ENCODE data around the gene RNF168.
A peak's percentile ranks its signal among the peaks of the same experiment; 100 is the strongest.
"Not testable (repeated sequence)": the region's sequence is repeated elsewhere in the genome, so short reads cannot be mapped to it uniquely, and the experiment has no call there.

RNF168 gene, protein sequence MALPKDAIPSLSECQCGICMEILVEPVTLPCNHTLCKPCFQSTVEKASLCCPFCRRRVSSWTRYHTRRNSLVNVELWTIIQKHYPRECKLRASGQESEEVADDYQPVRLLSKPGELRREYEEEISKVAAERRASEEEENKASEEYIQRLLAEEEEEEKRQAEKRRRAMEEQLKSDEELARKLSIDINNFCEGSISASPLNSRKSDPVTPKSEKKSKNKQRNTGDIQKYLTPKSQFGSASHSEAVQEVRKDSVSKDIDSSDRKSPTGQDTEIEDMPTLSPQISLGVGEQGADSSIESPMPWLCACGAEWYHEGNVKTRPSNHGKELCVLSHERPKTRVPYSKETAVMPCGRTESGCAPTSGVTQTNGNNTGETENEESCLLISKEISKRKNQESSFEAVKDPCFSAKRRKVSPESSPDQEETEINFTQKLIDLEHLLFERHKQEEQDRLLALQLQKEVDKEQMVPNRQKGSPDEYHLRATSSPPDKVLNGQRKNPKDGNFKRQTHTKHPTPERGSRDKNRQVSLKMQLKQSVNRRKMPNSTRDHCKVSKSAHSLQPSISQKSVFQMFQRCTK

DNA sequence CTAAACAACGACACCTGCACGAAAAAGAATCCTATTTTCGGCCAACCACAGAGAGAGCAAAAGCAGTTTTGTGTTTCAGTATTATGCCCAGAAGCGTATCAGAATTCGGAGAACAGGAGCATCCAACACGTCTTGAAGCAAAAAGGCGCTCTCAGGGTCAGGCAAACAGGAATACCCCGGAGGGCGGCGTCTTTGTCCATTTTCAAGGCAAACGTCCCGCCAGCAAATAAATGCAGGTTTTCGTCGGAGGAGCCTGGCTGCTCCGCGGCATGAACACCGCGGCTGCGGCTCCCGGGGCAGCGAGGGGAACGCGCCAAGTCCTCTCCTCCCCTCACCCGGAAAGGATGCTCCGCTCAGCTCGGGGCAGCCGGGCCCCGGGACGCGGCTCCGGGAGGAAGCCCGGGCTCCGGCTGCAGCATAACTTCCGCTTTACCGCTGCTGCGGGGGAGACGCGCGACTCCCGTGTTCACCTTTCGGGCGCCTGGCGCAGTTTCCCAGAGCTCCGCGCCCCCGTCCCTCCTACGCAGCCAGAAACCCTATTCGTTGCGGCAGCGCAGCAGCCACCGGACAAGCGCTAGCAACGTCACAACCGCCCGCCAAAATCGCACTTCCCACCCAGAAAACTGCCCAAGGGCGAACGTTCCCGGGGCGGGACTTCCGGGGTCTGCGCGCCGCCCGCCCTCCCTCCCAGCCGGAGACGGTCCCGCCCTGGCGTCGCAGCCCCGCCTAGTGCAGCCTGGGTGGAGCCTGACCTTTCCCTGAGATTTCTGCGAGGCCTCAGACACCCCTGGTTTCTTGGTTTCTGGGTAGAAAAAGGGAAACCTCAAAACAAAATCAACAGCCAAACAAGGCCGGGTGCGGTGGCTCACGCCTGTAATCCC is at the start of gene RNF168:
Gene RNF168, minus strand, starts transcription at position 573 of the 881 bp plus-strand sequence. CDS start 595 bp downstream, outside the sequence.
- DNase-seq (ENCODE audit: low spot score): peak; percentile 93
- TF ChIP-seq, protein P1, sequence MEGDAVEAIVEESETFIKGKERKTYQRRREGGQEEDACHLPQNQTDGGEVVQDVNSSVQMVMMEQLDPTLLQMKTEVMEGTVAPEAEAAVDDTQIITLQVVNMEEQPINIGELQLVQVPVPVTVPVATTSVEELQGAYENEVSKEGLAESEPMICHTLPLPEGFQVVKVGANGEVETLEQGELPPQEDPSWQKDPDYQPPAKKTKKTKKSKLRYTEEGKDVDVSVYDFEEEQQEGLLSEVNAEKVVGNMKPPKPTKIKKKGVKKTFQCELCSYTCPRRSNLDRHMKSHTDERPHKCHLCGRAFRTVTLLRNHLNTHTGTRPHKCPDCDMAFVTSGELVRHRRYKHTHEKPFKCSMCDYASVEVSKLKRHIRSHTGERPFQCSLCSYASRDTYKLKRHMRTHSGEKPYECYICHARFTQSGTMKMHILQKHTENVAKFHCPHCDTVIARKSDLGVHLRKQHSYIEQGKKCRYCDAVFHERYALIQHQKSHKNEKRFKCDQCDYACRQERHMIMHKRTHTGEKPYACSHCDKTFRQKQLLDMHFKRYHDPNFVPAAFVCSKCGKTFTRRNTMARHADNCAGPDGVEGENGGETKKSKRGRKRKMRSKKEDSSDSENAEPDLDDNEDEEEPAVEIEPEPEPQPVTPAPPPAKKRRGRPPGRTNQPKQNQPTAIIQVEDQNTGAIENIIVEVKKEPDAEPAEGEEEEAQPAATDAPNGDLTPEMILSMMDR (IDR thresholded peaks at IDR 0.05; ENCODE audit: extremely low read depth, insufficient read depth, missing control alignments): no peak
- in situ Hi-C loops (cut with MboI; ENCODE audit: low pct_unique_long_range_greater_than_20kb, low sequenced_read_pairs, unreplicated experiment): no loop called here

DNA sequence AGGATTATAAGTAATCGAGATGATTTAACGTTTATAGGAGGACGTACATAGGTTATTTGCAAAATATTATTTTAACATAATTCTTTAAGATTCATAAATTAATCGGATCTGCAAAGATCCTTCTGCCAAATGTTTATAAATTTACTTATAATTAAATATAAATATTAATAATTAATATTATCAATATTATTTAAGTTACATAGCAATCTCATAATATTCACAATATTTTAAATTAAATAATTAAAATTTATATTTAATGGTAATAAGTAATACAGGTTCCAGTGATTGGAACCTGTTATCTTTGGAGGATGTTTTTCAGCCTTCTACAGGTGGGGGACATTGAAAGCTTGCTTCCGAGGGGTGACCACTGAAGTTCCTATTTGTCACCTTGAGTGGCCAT is 48.7 kb upstream of the RNF168 start:
- in situ Hi-C loops (cut with MboI; ENCODE audit: low pct_unique_long_range_greater_than_20kb, low sequenced_read_pairs, unreplicated experiment): no loop called here
- DNase-seq (ENCODE audit: low spot score): no peak
- TF ChIP-seq, protein P1 (IDR thresholded peaks at IDR 0.05; ENCODE audit: extremely low read depth, insufficient read depth, missing control alignments): no peak

DNA sequence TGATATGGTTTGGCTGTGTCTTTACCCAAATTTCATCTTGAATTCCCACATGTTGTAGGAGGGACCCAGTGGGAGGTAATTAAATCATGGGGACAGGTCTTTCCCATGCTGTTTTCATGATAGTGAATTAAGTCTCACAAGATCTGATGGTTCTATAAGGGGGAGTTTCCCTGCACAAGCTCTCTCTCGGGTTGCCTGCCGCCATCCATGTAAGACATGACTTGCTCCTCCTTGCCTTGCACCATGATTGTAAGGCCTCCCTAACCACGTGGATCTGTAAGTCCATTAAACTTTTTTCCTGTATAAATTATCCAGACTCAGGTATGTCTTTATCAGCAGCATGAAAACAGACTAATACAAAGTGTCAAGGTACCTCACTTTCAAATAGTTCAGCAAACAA is 46.6 kb upstream of the RNF168 start:
- in situ Hi-C loops (cut with MboI; ENCODE audit: low pct_unique_long_range_greater_than_20kb, low sequenced_read_pairs, unreplicated experiment); DNase-seq (ENCODE audit: low spot score): not testable (repeated sequence)

DNA sequence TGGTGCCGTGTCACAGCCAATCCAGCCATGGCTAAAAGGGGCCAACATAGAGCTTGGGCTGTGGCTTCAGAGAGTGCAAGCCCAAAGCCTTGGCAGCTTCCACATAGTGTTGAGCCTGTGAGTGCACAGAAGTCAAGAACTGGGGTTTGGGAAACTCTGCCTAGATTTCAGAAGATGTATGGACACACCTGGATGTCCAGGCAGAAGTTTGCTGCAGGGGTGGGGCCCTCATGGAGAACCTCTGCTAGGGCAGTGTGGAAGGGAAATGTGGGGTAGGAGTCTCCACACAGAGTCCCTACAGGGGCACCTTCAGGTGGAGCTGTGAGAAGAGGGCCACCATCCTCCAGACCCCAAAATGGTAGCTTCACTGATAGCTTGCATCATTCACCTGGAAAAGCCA is 45.7 kb upstream of the RNF168 start:
- DNase-seq (ENCODE audit: low spot score); in situ Hi-C loops (cut with MboI; ENCODE audit: low pct_unique_long_range_greater_than_20kb, low sequenced_read_pairs, unreplicated experiment): not testable (repeated sequence)

DNA sequence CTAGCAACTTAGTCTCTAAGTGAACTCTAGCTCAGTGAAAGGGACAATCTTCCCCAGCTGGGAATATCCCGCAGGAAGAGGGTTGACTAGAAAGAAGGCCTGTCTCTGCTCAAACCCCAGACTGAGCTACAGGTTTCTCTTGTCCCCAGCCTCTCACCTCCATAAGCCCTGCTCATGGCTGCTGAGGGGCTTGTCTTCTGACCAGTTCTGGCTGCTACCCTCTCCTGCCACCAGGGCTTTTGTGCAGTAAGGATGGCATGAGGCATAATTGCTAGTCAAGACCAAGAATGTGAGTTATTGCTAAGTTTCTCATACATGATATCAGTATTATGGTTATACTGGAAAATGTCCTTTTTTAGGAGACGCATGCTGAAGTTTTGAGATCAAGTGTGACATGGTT is 43.5 kb upstream of the RNF168 start:
- TF ChIP-seq, protein P1 (IDR thresholded peaks at IDR 0.05; ENCODE audit: extremely low read depth, insufficient read depth, missing control alignments): no peak
- in situ Hi-C loops (cut with MboI; ENCODE audit: low pct_unique_long_range_greater_than_20kb, low sequenced_read_pairs, unreplicated experiment): no loop called here
- DNase-seq (ENCODE audit: low spot score): no peak

DNA sequence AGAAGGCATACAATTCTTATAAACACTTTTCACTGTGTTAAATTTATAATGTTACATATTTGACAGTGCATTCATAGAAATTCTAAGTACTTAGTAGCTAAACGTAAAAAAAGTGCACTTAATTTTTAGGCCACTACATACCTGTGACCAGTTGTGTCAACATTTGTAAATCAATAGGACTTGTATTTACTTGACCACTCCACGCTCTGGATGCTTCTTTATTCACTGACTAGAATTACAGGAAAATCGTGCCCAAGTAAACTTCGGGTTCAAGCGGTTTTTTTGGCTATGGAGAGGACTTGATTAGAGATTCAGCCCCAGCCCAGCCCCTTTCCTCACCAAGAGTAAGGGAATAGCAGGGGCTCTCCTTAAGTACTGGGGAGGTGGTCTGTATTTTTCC is 43.0 kb upstream of the RNF168 start:
- no peak for DNase-seq (ENCODE audit: low spot score)
- TF ChIP-seq, protein P1 (IDR thresholded peaks at IDR 0.05; ENCODE audit: extremely low read depth, insufficient read depth, missing control alignments): no peak
- in situ Hi-C loops (cut with MboI; ENCODE audit: low pct_unique_long_range_greater_than_20kb, low sequenced_read_pairs, unreplicated experiment): no loop called here

DNA sequence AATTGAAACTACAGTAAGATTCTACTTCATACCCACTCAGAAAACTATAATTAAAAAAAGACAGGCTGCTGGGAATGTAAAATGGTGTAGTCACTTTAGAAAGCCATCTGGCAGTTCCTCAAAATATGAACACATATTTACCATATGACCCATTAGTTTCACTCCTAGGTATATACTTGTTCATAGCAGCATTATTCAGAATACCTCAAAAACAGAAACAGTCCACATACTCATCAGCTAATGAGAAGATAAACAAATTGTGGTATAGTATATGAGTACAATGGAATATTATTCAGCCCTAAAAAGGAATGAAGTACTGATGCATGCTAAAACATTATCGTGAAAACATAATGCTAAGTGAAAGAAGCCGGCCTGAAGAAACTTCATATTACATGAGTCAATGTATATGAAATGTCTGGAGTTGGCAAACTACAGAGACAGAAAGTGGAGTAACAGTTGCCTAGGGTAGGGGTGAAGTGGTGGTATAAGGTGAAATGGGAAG is 41.0 kb upstream of the RNF168 start:
- DNase-seq (ENCODE audit: low spot score): no peak
- TF ChIP-seq, protein P1 (IDR thresholded peaks at IDR 0.05; ENCODE audit: extremely low read depth, insufficient read depth, missing control alignments): no peak
- in situ Hi-C loops (cut with MboI; ENCODE audit: low pct_unique_long_range_greater_than_20kb, low sequenced_read_pairs, unreplicated experiment): no loop called here

All from GM13977 (cell line).